GM12878 (cell line): Measurements from ENCODE around the gene BTBD9. TPM values are rescaled to one million over a fixed set of nuclear protein-coding genes. Genes with fewer than 3 reads are reported as not detected.

Source experiments
- ATAC-seq: fragments of 200-7000 bp; cut with Tn5 transposase; 3 replicates; pipeline ENCODE4 v1.9.1; 2020; ENCODE audit warnings: mild to moderate bottlenecking, moderate library complexity
- BruUV-seq: library from RNA; stranded (reverse); fragments of 400-500 nt; replicated peaks from 2 replicates; lab custom pipeline; 2021; lab: Mats Ljungman, UMichigan
- CTCF ChIA-PET: fragments of 300-600 bp; sonication (Branson Sonifier 250); formaldehyde crosslinking; extraction: SDS; loops from one replicate; lab custom pipeline; 2021; ENCODE audit warnings: inconsistent platforms; lab: Yijun Ruan, JAX
- POLR2A ChIA-PET: fragments of 350-600 bp; formaldehyde crosslinking; extraction: SDS; loops from one replicate; lab custom pipeline; 2021; ENCODE audit warnings: inconsistent platforms; lab: Charles Lee
- RAD21 ChIA-PET: fragments of 300-600 bp; sonication (Branson Sonifier 250); formaldehyde crosslinking; loops from one replicate; lab custom pipeline; 2023; ENCODE audit warnings: antibody characterized with exemption; ENCODE audit not compliant: unreplicated experiment; lab: Charles Lee
- SMC1A ChIA-PET: fragments of 300-600 bp; sonication (Branson Sonifier 250); formaldehyde crosslinking; loops from one replicate; lab custom pipeline; 2023; ENCODE audit not compliant: unreplicated experiment, uncharacterized antibody; lab: Charles Lee
- DNase-seq: peaks from one replicate; pipeline ENCODE4 v3.0.0-alpha.2; 2011; ENCODE audit warnings: low read depth, low spot score
- FAIRE-seq: peaks from 3 replicates; lab custom pipeline; 2011; peaks lifted over from hg19 to GRCh38; lab: Jason Lieb, UNC
- H2AFZ ChIP-seq: 2 replicates; pipeline ENCODE4 v1.6.0; 2011; ENCODE audit warnings: low read depth, low read length, control low read depth; ENCODE audit not compliant: control insufficient read depth
- H3K27ac ChIP-seq: 2 replicates; pipeline ENCODE4 v1.5.1; 2011; ENCODE audit warnings: control low read depth; ENCODE audit not compliant: control insufficient read depth, insufficient read depth
- H3K27me3 ChIP-seq, 2 experiments: replicated peaks in 1 of 2; 2 replicates each; pipeline versions ENCODE4 v1.6.0 to v1.6.1; 2011; ENCODE audit warnings: low read length in 1 of 2; ENCODE audit not compliant: control insufficient read depth in 2 of 2, insufficient read depth in 2 of 2
- H3K36me3 ChIP-seq, 2 experiments: 2 replicates each; pipeline ENCODE4 v1.5.1; 2011; ENCODE audit warnings: low read length in 1 of 2; ENCODE audit not compliant: control insufficient read depth in 2 of 2, insufficient read depth in 2 of 2
- H3K4me1 ChIP-seq: 2 replicates; pipeline ENCODE4 v1.6.1; 2011; ENCODE audit warnings: mild to moderate bottlenecking, low read length, moderate library complexity, mixed read lengths; ENCODE audit not compliant: control insufficient read depth, insufficient read depth
- H3K4me2 ChIP-seq: 2 replicates; pipeline ENCODE4 v1.6.0; 2011; ENCODE audit warnings: control low read depth; ENCODE audit not compliant: control insufficient read depth, insufficient read depth
- H3K4me3 ChIP-seq: fragments of 200-600 bp; sonication (generic); 2 replicates; pipeline ENCODE4 v1.5.1; 2016
- H3K79me2 ChIP-seq: 2 replicates; pipeline ENCODE4 v1.6.0; 2011; ENCODE audit warnings: low read length; ENCODE audit not compliant: control insufficient read depth, insufficient read depth
- H3K9ac ChIP-seq: 2 replicates; pipeline ENCODE4 v1.8.0; 2011; ENCODE audit warnings: low read length, control low read depth, mixed read lengths; ENCODE audit not compliant: control insufficient read depth, insufficient read depth
- H3K9me3 ChIP-seq: replicated peaks from 3 replicates; pipeline ENCODE4 v1.5.1; 2011; ENCODE audit warnings: mild to moderate bottlenecking, low read length; ENCODE audit not compliant: control insufficient read depth, insufficient read depth
- H4K20me1 ChIP-seq: 2 replicates; pipeline ENCODE4 v1.6.0; 2011; ENCODE audit not compliant: control insufficient read depth, insufficient read depth
- ATF7 ChIP-seq: fragments of 450-650 bp; IDR thresholded peaks from 2 replicates; pipeline ENCODE4 v1.6.1; 2016; ENCODE audit warnings: low read depth, mild to moderate bottlenecking
- BMI1 ChIP-seq: fragments of 450-650 bp; IDR thresholded peaks from 2 replicates; pipeline ENCODE4 v1.6.1; 2016; ENCODE audit warnings: mild to moderate bottlenecking, moderate library complexity, borderline replicate concordance
- FOXK2 ChIP-seq: fragments of 450-650 bp; IDR thresholded peaks from 2 replicates; pipeline ENCODE4 v1.6.1; 2017; ENCODE audit warnings: mild to moderate bottlenecking, moderate library complexity
- HDAC6 ChIP-seq: fragments of 200-600 bp; sonication (generic); IDR thresholded peaks from one replicate; pipeline ENCODE4 v1.8.0; 2017; ENCODE audit warnings: antibody characterized with exemption; ENCODE audit not compliant: unreplicated experiment
- IRF4 ChIP-seq: IDR thresholded peaks from 2 replicates; pipeline ENCODE4 v1.6.1; 2011; ENCODE audit warnings: low read depth, low read length
- KDM1A ChIP-seq: fragments of 200-600 bp; sonication (generic); IDR thresholded peaks from 2 replicates; pipeline ENCODE4 v1.6.1; 2016; ENCODE audit warnings: borderline replicate concordance
- NFYA ChIP-seq: IDR thresholded peaks from 2 replicates; pipeline ENCODE4 v1.6.1; 2011; ENCODE audit warnings: low read depth, mild to moderate bottlenecking, low read length, improper control_type of control experiment, borderline replicate concordance
- NR2C1 ChIP-seq: fragments of 450-650 bp; IDR thresholded peaks from 2 replicates; pipeline ENCODE4 v1.6.1; 2017; ENCODE audit warnings: antibody characterized with exemption, mild to moderate bottlenecking, moderate library complexity
- RFX5 ChIP-seq: IDR thresholded peaks from 2 replicates; pipeline ENCODE4 v1.6.1; 2011; ENCODE audit warnings: low read depth, low read length, improper control_type of control experiment
- YY1 ChIP-seq: IDR thresholded peaks from 2 replicates; pipeline ENCODE4 v1.6.1; 2011; ENCODE audit warnings: low read depth, mild to moderate bottlenecking, low read length
- ZNF384 ChIP-seq: IDR thresholded peaks from 2 replicates; pipeline ENCODE4 v1.6.1; 2012; ENCODE audit warnings: low read depth, mild to moderate bottlenecking, low read length, improper control_type of control experiment, borderline replicate concordance
- ZSCAN29 ChIP-seq: fragments of 450-650 bp; IDR thresholded peaks from 2 replicates; pipeline ENCODE4 v1.6.1; 2017; ENCODE audit warnings: mild to moderate bottlenecking, moderate library complexity
- WGBS: methylation state at CpG from one replicate; pipeline ENCODE4 v1.1.6; 2016; ENCODE audit warnings: low lambda C conversion rate; ENCODE audit not compliant: insufficient replicate concordance, insufficient coverage; ENCODE audit errors: missing lambda C conversion rate; 5-methylcytosine and 5-hydroxymethylcytosine counted together
- in situ Hi-C: fragments of 300-500 bp; cut with MboI; formaldehyde crosslinking; loops from 9 replicates; pipeline ENCODE4 v1.14.3; 2018; ENCODE audit warnings: mixed read lengths
- intact Hi-C: fragments of 100-400 bp; cut with micrococcal nuclease; formaldehyde crosslinking; loops from one replicate; pipeline ENCODE4 v1.14.2; 2022; ENCODE audit not compliant: unreplicated experiment
- polyA plus RNA-seq, 11 experiments: library from polyadenylated mRNA; depleted of rRNA in 4 of 11; unstranded in 6 of 11; stranded (reverse) in 5 of 11; fragments of >200 nt; fragmentation: Nextera tagmentation in 4 of 11; fragmentation: Illumina TruSeq in 1 of 11; extraction: Ambion mirVana in 4 of 11; extraction: Trizol in 1 of 11; gene quantifications; 1 replicate in 1 of 11; 2 replicates in 10 of 11; pipeline versions ENCODE4 v1.2.1 to v1.2.3, GENCODE V29; 2011 to 2016; ENCODE audit warnings: inconsistent platforms in 2 of 11, missing spikeins in 2 of 11, low read depth in 1 of 11
- total RNA-seq, 4 experiments: library from RNA; depleted of rRNA in 3 of 4; stranded (reverse); fragments of >200 nt in 3 of 4; fragmentation: Illumina TruSeq in 1 of 4; extraction: Trizol in 1 of 4; gene quantifications; 2 replicates each; pipeline versions ENCODE4 v1.2.1 to v1.2.3, GENCODE V29; 2013 to 2021
- TF ChIP-seq, protein P1 (sequence below): IDR thresholded peaks from 2 replicates; pipeline ENCODE4 v1.6.1; 2012; ENCODE audit warnings: low read length, inconsistent platforms
- TF ChIP-seq, protein P2 (sequence below): fragments of 450-650 bp; IDR thresholded peaks from 2 replicates; pipeline ENCODE4 v1.6.1; 2016; ENCODE audit warnings: mild to moderate bottlenecking, moderate library complexity, borderline replicate concordance

Gene BTBD9
- total and polyA plus RNA-seq, 10 of the 15 experiments (the other 5 are each of a cell fraction or from before 2014, with no cell fraction given): 0.22 to 8.6 (median 4.6) TPM

DNA sequence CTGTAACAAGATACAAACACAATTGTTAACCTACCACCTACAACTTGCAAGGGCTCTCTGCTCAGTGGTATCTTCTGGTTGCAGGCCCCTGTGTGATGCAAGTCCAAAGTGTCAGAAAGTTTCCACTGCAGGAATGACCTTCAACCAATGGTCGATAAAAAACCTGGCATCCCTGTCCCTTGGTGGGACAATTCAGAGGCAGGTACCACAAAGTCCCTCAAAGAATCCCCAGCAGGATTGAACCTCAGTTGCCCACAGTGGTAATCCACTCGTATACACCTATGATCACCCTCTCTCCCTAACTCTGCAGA lies 47.3 kb upstream of the BTBD9 start (continued):
- TF ChIP-seq, protein P1, sequence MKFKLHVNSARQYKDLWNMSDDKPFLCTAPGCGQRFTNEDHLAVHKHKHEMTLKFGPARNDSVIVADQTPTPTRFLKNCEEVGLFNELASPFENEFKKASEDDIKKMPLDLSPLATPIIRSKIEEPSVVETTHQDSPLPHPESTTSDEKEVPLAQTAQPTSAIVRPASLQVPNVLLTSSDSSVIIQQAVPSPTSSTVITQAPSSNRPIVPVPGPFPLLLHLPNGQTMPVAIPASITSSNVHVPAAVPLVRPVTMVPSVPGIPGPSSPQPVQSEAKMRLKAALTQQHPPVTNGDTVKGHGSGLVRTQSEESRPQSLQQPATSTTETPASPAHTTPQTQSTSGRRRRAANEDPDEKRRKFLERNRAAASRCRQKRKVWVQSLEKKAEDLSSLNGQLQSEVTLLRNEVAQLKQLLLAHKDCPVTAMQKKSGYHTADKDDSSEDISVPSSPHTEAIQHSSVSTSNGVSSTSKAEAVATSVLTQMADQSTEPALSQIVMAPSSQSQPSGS: no peak
- no peak for TF ChIP-seq FOXK2
- TF ChIP-seq IRF4: no peak
- TF ChIP-seq NR2C1: no peak
- TF ChIP-seq ATF7: no peak
- no peak for TF ChIP-seq ZNF384
- no peak for TF ChIP-seq HDAC6
- no peak for TF ChIP-seq YY1

DNA sequence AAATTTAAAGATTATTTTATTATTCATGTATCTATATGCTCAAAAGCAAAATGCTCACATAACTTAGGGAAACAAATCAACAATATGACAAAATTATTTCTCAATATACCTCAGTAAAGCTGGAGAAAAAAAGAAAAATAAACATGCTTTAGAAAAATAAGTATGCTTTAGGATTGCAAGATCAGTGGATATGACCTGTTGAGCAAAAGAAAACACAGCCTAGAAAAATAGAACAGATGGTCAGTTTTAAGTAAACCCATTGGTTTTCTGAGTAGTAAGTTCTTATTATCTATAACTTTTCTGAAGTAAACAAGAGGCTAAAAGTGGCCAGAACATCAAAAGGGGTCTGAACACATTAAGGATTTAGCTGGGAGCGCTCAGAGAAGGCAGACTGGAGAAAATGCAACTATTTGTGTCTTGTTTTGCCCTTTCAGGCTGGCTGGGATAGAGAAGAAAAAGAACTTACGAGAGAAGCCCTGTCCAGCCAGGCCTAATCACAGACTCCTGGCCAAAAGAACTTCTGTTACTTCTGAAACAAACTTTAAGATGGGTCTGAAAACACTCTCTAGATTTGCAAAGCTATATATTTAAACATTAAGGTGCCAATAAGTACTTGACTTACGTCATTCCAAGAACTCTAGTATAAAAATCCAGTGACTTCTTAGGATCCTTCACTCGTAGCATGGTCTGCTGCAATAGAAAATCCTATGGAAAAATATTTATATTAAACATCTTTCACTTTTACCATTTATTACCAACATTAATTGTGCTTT lies 46.7 kb upstream of the BTBD9 start:
- ChIA-PET POLR2A (no interaction called here), CTCF (interaction anchor here (1.6 kb wide), 2 partner anchors 9 to 16 kb away, joined by 4 to 5 read pairs; partner anchors contain the start of gene GLO1), SMC1A (interaction anchor here (0.8 to 2.0 kb wide), 5 partner anchors 10 to 451 kb away, joined by 3 to 12 read pairs (median 3); no protein-coding TSS in a partner anchor), RAD21 (interaction anchor here (1.0 kb wide), 1 partner anchor 17 kb away, joined by 3 read pairs; the partner anchor contains the start of gene GLO1)
- Histone ChIP-seq H3K27ac (no peak overlapping the region), H3K36me3 (peaks cover 0 to 15% of the 10 kb centered on the region in 2 experiments; a peak in 2 of 4 replicates), H3K4me1 (peaks cover 13% of the 10 kb centered on the region), H4K20me1 (no peaks in the 10 kb centered on the region), H3K9ac (no peak overlapping the region), H3K79me2 (peaks cover 25% of the 10 kb centered on the region), H3K9me3 (no peaks in the 10 kb centered on the region; the same call in 2 of the 3 replicates), H3K4me3 (no peak overlapping the region), H2AFZ (no peak overlapping the region), H3K4me2 (no peak overlapping the region), H3K27me3 (no peaks in the 10 kb centered on the region)
- in situ Hi-C loops (no loop called here), intact Hi-C loops (no loop called here)
- TF ChIP-seq KDM1A: no peak
- TF ChIP-seq NFYA: no peak
- TF ChIP-seq ZSCAN29: no peak
- TF ChIP-seq, protein P2, sequence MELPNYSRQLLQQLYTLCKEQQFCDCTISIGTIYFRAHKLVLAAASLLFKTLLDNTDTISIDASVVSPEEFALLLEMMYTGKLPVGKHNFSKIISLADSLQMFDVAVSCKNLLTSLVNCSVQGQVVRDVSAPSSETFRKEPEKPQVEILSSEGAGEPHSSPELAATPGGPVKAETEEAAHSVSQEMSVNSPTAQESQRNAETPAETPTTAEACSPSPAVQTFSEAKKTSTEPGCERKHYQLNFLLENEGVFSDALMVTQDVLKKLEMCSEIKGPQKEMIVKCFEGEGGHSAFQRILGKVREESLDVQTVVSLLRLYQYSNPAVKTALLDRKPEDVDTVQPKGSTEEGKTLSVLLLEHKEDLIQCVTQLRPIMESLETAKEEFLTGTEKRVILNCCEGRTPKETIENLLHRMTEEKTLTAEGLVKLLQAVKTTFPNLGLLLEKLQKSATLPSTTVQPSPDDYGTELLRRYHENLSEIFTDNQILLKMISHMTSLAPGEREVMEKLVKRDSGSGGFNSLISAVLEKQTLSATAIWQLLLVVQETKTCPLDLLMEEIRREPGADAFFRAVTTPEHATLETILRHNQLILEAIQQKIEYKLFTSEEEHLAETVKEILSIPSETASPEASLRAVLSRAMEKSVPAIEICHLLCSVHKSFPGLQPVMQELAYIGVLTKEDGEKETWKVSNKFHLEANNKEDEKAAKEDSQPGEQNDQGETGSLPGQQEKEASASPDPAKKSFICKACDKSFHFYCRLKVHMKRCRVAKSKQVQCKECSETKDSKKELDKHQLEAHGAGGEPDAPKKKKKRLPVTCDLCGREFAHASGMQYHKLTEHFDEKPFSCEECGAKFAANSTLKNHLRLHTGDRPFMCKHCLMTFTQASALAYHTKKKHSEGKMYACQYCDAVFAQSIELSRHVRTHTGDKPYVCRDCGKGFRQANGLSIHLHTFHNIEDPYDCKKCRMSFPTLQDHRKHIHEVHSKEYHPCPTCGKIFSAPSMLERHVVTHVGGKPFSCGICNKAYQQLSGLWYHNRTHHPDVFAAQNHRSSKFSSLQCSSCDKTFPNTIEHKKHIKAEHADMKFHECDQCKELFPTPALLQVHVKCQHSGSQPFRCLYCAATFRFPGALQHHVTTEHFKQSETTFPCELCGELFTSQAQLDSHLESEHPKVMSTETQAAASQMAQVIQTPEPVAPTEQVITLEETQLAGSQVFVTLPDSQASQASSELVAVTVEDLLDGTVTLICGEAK: no peak
- TF ChIP-seq RFX5: no peak
- no peak for TF ChIP-seq BMI1
- WGBS: 85% methylated on average over 4 of the region's 4 CpGs
- FAIRE-seq (no peak), ATAC-seq (no peak), DNase-seq (no peak)
- BruUV-seq: no TSS peak
